NB4 (cell line): ENCODE results near the gene VDR.

ENCODE experiments used
- MYC ChIP-seq: IDR thresholded peaks from 2 replicates; pipeline ENCODE4 v1.6.1; 2011; ENCODE audit warnings: low read depth, low read length
- POLR2A ChIP-seq: IDR thresholded peaks from 2 replicates; pipeline ENCODE4 v1.6.1; 2011; ENCODE audit warnings: mild to moderate bottlenecking; ENCODE audit not compliant: insufficient read length; ENCODE audit errors: extremely low read depth
- TF ChIP-seq, protein P1 (sequence below): IDR thresholded peaks from one replicate; pipeline ENCODE4 v1.5.1; 2012; ENCODE audit warnings: low read depth, low read length

GRCh38 chr12:47876440-47876960 is 28.3 kb downstream of the VDR start:
- TF ChIP-seq, protein P1, sequence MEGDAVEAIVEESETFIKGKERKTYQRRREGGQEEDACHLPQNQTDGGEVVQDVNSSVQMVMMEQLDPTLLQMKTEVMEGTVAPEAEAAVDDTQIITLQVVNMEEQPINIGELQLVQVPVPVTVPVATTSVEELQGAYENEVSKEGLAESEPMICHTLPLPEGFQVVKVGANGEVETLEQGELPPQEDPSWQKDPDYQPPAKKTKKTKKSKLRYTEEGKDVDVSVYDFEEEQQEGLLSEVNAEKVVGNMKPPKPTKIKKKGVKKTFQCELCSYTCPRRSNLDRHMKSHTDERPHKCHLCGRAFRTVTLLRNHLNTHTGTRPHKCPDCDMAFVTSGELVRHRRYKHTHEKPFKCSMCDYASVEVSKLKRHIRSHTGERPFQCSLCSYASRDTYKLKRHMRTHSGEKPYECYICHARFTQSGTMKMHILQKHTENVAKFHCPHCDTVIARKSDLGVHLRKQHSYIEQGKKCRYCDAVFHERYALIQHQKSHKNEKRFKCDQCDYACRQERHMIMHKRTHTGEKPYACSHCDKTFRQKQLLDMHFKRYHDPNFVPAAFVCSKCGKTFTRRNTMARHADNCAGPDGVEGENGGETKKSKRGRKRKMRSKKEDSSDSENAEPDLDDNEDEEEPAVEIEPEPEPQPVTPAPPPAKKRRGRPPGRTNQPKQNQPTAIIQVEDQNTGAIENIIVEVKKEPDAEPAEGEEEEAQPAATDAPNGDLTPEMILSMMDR, result no peak
- no peak for TF ChIP-seq MYC
- no peak for TF ChIP-seq POLR2A
